ENCODE data around the gene AHNAK2.
"Not testable (repeated sequence)": the region's sequence is repeated elsewhere in the genome, so short reads cannot be mapped to it uniquely, and the experiment has no call there.

The AHNAK2 gene

DNA sequence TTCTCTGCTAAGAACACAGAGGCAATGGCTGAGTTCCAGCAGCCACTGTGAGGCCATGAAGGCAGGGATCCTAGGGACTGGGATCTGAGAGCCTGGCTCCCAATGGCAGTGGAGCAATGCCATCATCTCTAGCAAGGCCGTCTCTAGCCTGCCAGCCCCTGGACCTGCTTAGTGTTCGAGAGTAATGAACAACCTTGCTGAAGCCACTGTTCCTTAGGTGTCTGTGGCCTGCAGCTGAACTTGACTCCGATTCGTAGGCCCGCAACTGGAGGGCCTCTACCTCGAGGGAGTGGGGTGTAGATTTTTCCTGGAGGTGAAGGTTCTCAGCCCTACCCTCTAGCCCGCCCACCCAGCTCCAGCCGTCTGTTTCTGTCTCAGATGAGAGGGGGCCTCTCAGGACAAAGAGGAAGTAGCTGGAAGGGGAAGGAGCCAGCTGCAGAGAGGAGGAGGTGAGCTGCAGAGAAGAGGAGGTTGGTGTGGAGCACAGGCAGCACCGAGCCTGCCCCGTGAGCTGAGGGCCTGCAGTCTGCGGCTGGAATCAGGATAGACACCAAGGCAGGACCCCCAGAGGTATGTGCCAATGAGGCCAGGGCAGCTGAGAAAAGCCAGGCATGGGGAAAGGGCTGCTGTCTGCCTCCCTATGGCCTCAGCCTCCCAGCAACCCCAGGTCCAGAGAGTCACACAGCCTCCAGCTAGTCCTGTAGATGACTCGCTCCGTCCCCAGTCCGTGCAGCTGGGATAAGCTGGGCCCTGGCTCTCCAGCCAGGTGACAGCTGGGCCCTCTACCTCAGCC, 53.6 kb downstream of the AHNAK2 start, which contains the start of gene PLD4:
PLD4 (plus strand) TSS at position 459 of the 793 bp plus-strand sequence. CDS start 2,262 bp downstream, outside the sequence.
- peak; percentile 7 for DNase-seq

- no peak for DNase-seq
Observed at GRCh38 chr14:104923640-104924420, 54.3 kb downstream of the AHNAK2 start.

DNA sequence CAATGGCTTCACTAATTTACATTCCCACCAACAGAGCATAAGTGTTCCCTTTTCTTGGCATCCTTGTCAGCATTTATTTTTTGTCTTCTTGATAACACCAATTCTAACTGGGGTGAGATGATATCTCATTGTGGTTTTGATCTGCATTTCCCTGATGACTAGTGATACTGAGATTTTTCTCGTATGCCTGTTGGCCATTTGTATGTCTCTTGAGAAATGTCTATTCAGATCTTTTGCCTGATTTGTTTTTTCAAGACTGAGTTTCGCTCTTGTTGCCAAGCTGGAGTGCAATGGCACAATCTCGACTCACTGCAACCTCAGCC, 58.2 kb downstream of the AHNAK2 start:
- no peak for DNase-seq

- DNase-seq = not testable (repeated sequence)
Observed at GRCh38 chr14:104919152-104919992, 58.8 kb downstream of the AHNAK2 start.

GRCh38 chr14:104917993-104918392, 60.2 kb downstream of the AHNAK2 start:
- DNase-seq = no peak

GRCh38 chr14:104917116-104917515, 61.1 kb downstream of the AHNAK2 start:
- no peak for DNase-seq

GRCh38 chr14:104913435-104913834, 64.7 kb downstream of the AHNAK2 start:
- no peak for DNase-seq

DNA sequence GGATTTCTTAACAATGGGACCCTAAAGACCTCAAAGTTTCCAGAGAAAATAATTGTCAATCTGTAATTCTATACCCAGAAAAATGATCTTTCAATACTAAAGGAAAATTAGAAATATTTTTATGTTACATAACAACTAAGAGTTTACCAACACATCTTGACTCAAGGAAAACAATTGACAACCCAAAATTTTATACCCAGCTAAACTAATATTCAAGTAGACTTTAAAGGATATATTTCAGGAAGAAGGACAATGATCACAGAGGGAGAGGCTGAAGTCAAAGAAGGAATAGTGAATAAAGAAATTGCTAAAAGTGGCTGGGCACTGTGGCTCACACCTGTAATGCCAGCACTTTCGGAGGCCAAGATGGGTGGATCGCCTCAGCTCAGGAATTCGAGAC, 66.1 kb downstream of the AHNAK2 start:
- no peak for DNase-seq

GRCh38 chr14:104908303-104908702, 69.9 kb downstream of the AHNAK2 start:
- DNase-seq = no peak

DNA sequence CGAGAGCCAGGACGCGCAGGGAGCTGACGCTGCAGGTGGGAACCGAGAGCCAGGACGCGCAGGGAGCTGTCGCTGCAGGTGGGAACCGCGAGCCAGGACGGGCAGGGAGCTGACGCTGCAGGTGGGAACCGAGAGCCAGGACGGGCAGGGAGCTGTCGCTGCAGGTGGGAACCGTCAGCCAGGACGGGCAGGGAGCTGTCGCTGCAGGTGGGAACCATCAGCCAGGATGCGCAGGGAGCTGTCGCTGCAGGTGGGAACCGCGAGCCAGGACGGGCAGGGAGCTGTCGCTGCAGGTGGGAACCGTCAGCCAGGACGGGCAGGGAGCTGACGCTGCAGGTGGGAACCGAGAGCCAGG, 72.6 kb downstream of the AHNAK2 start:
- not testable (repeated sequence) for DNase-seq

DNA sequence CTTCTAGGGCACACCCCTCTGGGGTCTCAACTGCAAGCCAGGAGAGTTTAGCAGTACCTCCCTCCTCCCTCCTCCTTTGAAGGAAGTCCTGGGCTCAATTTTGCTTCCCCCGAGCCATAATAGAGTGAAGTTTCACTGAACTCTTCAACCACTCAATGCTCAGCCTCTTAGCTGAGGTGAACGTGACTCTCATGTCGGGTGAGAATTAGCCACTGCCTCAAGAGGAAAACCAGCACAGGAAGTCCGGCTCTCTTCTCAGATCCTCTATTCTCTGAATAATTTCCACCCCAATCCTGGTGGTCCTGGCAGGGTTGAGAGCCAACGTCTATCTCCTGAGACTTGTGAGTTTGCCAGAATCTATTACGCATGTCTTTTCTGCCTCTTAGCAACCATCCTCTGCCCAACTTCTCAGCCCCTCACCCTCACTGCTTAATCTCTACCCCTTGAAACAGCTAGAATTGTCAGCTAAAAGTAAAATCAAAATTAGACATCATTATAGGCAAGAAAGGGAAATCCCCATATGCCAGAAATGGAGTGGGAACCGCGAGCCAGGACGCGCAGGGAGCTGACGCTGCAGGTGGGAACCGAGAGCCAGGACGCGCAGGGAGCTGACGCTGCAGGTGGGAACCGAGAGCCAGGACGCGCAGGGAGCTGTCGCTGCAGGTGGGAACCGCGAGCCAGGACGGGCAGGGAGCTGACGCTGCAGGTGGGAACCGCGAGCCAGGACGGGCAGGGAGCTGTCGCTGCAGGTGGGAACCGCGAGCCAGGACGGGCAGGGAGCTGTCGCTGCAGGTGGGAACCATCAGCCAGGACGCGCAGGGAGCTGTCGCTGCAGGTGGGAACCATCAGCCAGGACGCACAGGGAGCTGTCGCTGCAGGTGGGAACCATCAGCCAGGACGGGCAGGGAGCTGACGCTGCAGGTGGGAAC, 73.3 kb downstream of the AHNAK2 start:
- not testable (repeated sequence) for DNase-seq

DNA sequence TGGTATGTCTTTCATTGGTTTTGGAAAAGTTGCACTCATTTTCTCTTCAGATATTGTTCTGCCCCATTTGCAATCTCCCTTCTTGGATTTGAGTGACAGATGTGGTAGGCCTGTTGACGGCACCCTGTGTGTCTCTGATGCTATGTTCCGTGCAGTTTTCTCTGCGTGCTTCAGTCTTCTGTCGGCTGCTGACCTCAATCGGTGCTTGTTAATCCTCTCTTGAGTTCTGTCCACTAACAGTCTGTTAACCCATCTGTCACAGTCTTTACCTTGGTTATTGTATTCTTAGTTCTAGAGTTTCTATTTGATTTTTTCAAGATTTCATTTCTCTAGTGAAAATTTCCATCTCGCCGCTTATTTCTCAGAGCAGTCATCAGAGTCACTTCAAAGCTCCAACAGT, 74.2 kb downstream of the AHNAK2 start:
- DNase-seq = no peak

DNA sequence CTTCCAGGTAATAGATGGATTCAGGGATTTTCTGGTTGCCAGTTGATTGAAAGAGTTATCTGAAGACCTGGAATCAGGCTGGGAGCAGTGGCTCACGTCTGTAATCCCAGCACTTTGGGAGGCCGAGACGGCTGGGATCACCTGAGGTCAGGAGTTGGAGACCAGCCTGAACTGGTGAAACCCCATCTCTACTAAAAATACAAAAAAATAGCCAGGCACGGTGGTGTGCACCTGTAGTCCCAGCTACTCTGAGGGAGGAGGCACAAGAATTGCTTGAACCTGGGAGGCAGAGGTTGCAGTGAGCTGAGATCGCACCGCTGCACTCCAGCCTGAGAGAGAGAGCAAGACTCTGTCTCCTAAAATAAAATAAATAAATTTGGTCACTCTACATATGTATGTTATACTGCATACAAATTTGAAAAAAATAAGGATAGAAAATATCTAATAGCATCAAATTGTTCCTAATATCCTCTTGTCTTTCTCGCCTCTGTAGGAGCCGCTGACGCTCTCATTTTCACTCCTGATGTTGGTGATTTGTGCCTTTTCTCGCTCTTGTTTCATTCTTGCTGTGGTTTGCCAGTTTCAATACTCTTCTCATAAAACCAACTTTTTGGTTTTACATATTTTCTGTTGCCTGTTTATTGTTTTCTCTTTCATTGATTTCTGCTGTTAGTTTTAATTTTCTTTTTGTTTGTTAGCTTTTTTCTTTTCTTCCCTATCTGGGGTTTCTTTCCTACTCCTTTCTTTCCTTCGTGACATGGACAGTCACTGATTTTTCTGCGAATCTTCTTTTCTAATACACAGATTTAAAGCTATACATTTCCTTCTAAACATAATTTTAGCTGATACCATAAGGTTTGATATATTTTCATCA, 77.3 kb downstream of the AHNAK2 start:
- DNase-seq = no peak

- DNase-seq = no peak
Observed at GRCh38 chr14:104899781-104900180, 78.4 kb downstream of the AHNAK2 start.

GRCh38 chr14:104898870-104899510, 79.2 kb downstream of the AHNAK2 start:
- DNase-seq = no peak

- DNase-seq = no peak
Observed at GRCh38 chr14:104898195-104898558, 80.0 kb downstream of the AHNAK2 start.

GRCh38 chr14:104897330-104898194, 80.6 kb downstream of the AHNAK2 start:
- no peak for DNase-seq

DNA sequence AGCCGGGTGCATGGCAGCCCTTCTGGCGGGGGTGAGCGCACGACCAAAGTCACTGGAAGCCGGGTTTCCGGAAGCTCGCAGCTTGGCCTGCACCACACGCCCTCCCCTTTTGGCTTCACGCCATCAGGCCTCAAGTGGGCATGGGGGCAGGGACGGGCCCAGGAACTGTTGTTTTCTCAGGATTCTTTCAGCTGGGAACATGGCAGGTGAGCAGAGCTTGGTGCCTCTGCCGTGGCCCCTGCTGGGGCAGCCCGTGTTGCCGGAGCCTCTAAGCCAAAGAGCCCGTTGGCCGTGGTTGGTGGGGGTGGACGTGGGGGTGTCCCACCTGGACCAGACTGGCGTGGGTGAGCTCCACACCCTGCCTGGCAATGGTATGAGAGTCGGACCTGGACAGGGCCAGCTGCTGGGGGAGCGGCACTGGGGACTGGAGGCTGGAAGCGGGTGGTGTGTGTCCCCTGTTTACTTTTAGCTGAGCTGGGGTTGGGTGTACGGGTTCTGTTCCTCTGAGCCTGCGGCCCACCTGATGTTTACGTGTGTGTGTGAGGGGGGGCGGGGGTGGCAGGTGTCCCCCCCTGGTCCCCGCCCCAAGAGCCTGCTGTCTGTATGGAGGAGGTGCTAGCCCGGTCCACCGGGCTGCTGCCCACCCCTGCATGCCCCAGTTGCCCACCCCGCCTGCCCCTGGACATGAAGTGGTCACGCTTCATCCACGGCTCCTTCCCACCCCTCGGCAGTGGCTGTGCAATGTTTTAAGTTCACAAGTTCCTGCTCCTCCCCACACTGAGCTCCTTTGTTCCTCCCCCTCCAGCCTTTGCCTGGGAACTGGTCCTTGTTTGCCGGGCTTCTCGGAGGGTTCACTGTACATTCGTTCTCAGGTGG, 82.2 kb downstream of the AHNAK2 start:
- DNase-seq = no peak
